CD4-positive, alpha-beta T cell treated with Interleukin-4 for 1 hour (primary cell): Measurements from ENCODE around the gene FLRT1.

Experiments
- DNase-seq, 2 donors: peaks; one replicate each; pipeline ENCODE4 v3.0.0-alpha.2; 2020 to 2022

Gene FLRT1

GRCh38 chr11:64007160-64007628 is 28.5 kb upstream of the FLRT1 start:
- no peak for DNase-seq

GRCh38 chr11:64007629-64008282 is 28.0 kb upstream of the FLRT1 start:
- DNase-seq = peak in 1 of 2 donors; percentile 25

GRCh38 chr11:64008283-64008913 is 27.3 kb upstream of the FLRT1 start:
- no peak for DNase-seq

- DNase-seq = no peak
These were observed 26.7 kb upstream of the FLRT1 start for GRCh38 chr11:64008914-64009633.

- no peak for DNase-seq
These were observed 26.0 kb upstream of the FLRT1 start for GRCh38 chr11:64009710-64010109.

- DNase-seq = no peak
These were observed 24.9 kb upstream of the FLRT1 start for GRCh38 chr11:64010783-64011182.

GRCh38 chr11:64011371-64011770 is 24.4 kb upstream of the FLRT1 start:
- no peak for DNase-seq

- no peak for DNase-seq
These were observed 22.4 kb upstream of the FLRT1 start for GRCh38 chr11:64013141-64013896.

- DNase-seq = no peak
These were observed 21.4 kb upstream of the FLRT1 start for GRCh38 chr11:64014356-64014755.

GRCh38 chr11:64015510-64015909 is 20.2 kb upstream of the FLRT1 start:
- DNase-seq = no peak

- DNase-seq = no peak
These were observed 19.5 kb upstream of the FLRT1 start for GRCh38 chr11:64015935-64016845.

- no peak for DNase-seq
These were observed 17.8 kb upstream of the FLRT1 start for GRCh38 chr11:64017945-64018224.

GRCh38 chr11:64018310-64018709 is 17.4 kb upstream of the FLRT1 start:
- no peak for DNase-seq

- DNase-seq = no peak
These were observed 16.4 kb upstream of the FLRT1 start for GRCh38 chr11:64019106-64020037.

- DNase-seq = no peak
These were observed 14.6 kb upstream of the FLRT1 start for GRCh38 chr11:64020976-64021756.

- no peak for DNase-seq
These were observed 14.0 kb upstream of the FLRT1 start for GRCh38 chr11:64021757-64022093.

- no peak for DNase-seq
These were observed 13.5 kb upstream of the FLRT1 start for GRCh38 chr11:64022125-64022784.

- no peak for DNase-seq
These were observed 11.7 kb upstream of the FLRT1 start for GRCh38 chr11:64023712-64024710.

- no peak for DNase-seq
These were observed 10.5 kb upstream of the FLRT1 start for GRCh38 chr11:64025205-64025604.
